ENCODE results near the gene BTG2.

Gene BTG2

GRCh38 chr1:203331224-203331623, 25.9 kb downstream of the BTG2 start:
- FAIRE-seq (no peak), DNase-seq (ENCODE audit: insufficient read length, low spot score) (no peak)
- no peak for TF ChIP-seq PAX5 (IDR thresholded peaks at IDR 0.05; ENCODE audit: insufficient read depth, low read length, severe bottlenecking)

- FAIRE-seq, result no peak
- no peak for DNase-seq (ENCODE audit: insufficient read length, low spot score)
- TF ChIP-seq SPI1 (IDR thresholded peaks at IDR 0.05; ENCODE audit: low read depth, low read length) (no peak), POU2F2 (IDR thresholded peaks at IDR 0.05; ENCODE audit: low read depth, low read length) (no peak), POLR2A (IDR thresholded peaks at IDR 0.05; ENCODE audit: low read depth, low read length) (no peak), PAX5 (IDR thresholded peaks at IDR 0.05; ENCODE audit: insufficient read depth, low read length, severe bottlenecking) (no peak), TAF1 (IDR thresholded peaks at IDR 0.05; ENCODE audit: low read depth, low read length) (no peak), POLR2AphosphoS5 (IDR thresholded peaks at IDR 0.05; ENCODE audit: low read depth, low read length) (no peak)
These were observed 30.2 kb downstream of the BTG2 start for GRCh38 chr1:203335503-203335902.

GRCh38 chr1:203336097-203336496, 30.8 kb downstream of the BTG2 start:
- DNase-seq (ENCODE audit: insufficient read length, low spot score) (no peak), FAIRE-seq (peak; percentile 23)

GRCh38 chr1:203338335-203339036, 33.2 kb downstream of the BTG2 start:
- FAIRE-seq (peak; percentile 82), DNase-seq (ENCODE audit: insufficient read length, low spot score) (peak; percentile 73)
- TF ChIP-seq TAF1 (IDR thresholded peaks at IDR 0.05; ENCODE audit: low read depth, low read length) (no peak), POLR2AphosphoS5 (IDR thresholded peaks at IDR 0.05; ENCODE audit: low read depth, low read length) (no peak), PAX5 (IDR thresholded peaks at IDR 0.05; ENCODE audit: insufficient read depth, low read length, severe bottlenecking) (no peak), SPI1 (IDR thresholded peaks at IDR 0.05; ENCODE audit: low read depth, low read length) (peak; percentile 24; the same call in 1 of the 2 replicates), POLR2A (IDR thresholded peaks at IDR 0.05; ENCODE audit: low read depth, low read length) (no peak), POU2F2 (IDR thresholded peaks at IDR 0.05; ENCODE audit: low read depth, low read length) (no peak)

More at GRCh38 chr1:203336097-203336496, 30.8 kb downstream of the BTG2 start:
- no peak for TF ChIP-seq PAX5 (IDR thresholded peaks at IDR 0.05; ENCODE audit: insufficient read depth, low read length, severe bottlenecking)
- TF ChIP-seq TAF1 (IDR thresholded peaks at IDR 0.05; ENCODE audit: low read depth, low read length), result no peak
- no peak for TF ChIP-seq SPI1 (IDR thresholded peaks at IDR 0.05; ENCODE audit: low read depth, low read length)
- TF ChIP-seq POLR2AphosphoS5 (IDR thresholded peaks at IDR 0.05; ENCODE audit: low read depth, low read length), result no peak
- no peak for TF ChIP-seq POLR2A (IDR thresholded peaks at IDR 0.05; ENCODE audit: low read depth, low read length)
- TF ChIP-seq POU2F2 (IDR thresholded peaks at IDR 0.05; ENCODE audit: low read depth, low read length), result no peak

- FAIRE-seq, result peak; percentile 70
These were observed 34.9 kb downstream of the BTG2 start for GRCh38 chr1:203340112-203340790.

GRCh38 chr1:203342192-203342940, 37.0 kb downstream of the BTG2 start:
- no peak for TF ChIP-seq SPI1 (IDR thresholded peaks at IDR 0.05; ENCODE audit: low read depth, low read length)
- TF ChIP-seq POU2F2 (IDR thresholded peaks at IDR 0.05; ENCODE audit: low read depth, low read length), result no peak
- TF ChIP-seq TAF1 (IDR thresholded peaks at IDR 0.05; ENCODE audit: low read depth, low read length), result no peak
- no peak for TF ChIP-seq POLR2AphosphoS5 (IDR thresholded peaks at IDR 0.05; ENCODE audit: low read depth, low read length)
- no peak for TF ChIP-seq POLR2A (IDR thresholded peaks at IDR 0.05; ENCODE audit: low read depth, low read length)
- TF ChIP-seq PAX5 (IDR thresholded peaks at IDR 0.05; ENCODE audit: insufficient read depth, low read length, severe bottlenecking), result no peak
- DNase-seq (ENCODE audit: insufficient read length, low spot score) (peak; percentile 52), FAIRE-seq (peak; percentile 16)

More at GRCh38 chr1:203340112-203340790, 34.9 kb downstream of the BTG2 start:
- TF ChIP-seq PAX5 (IDR thresholded peaks at IDR 0.05; ENCODE audit: insufficient read depth, low read length, severe bottlenecking), result peak; percentile 20
- TF ChIP-seq SPI1 (IDR thresholded peaks at IDR 0.05; ENCODE audit: low read depth, low read length), result no peak
- peak; percentile 72 for DNase-seq (ENCODE audit: insufficient read length, low spot score)

GRCh38 chr1:203343956-203344754, 38.8 kb downstream of the BTG2 start:
- TF ChIP-seq SPI1 (IDR thresholded peaks at IDR 0.05; ENCODE audit: low read depth, low read length) (no peak), TAF1 (IDR thresholded peaks at IDR 0.05; ENCODE audit: low read depth, low read length) (no peak), PAX5 (IDR thresholded peaks at IDR 0.05; ENCODE audit: insufficient read depth, low read length, severe bottlenecking) (no peak), POU2F2 (IDR thresholded peaks at IDR 0.05; ENCODE audit: low read depth, low read length) (no peak), POLR2A (IDR thresholded peaks at IDR 0.05; ENCODE audit: low read depth, low read length) (no peak), POLR2AphosphoS5 (IDR thresholded peaks at IDR 0.05; ENCODE audit: low read depth, low read length) (no peak)
- DNase-seq (ENCODE audit: insufficient read length, low spot score) (no peak), FAIRE-seq (no peak)

GRCh38 chr1:203346060-203346768, 40.9 kb downstream of the BTG2 start:
- TF ChIP-seq POU2F2 (IDR thresholded peaks at IDR 0.05; ENCODE audit: low read depth, low read length) (no peak), TAF1 (IDR thresholded peaks at IDR 0.05; ENCODE audit: low read depth, low read length) (no peak), POLR2A (IDR thresholded peaks at IDR 0.05; ENCODE audit: low read depth, low read length) (no peak), PAX5 (IDR thresholded peaks at IDR 0.05; ENCODE audit: insufficient read depth, low read length, severe bottlenecking) (no peak), SPI1 (IDR thresholded peaks at IDR 0.05; ENCODE audit: low read depth, low read length) (no peak), POLR2AphosphoS5 (IDR thresholded peaks at IDR 0.05; ENCODE audit: low read depth, low read length) (no peak)
- FAIRE-seq, result no peak
- no peak for DNase-seq (ENCODE audit: insufficient read length, low spot score)

All from GM12891 (cell line).